NCI-H748 treated with DMSO at 0.1 percent for 48 hours (cell line): ENCODE results near the gene CYCS.

ENCODE experiments used
- DNase-seq: peaks from one replicate; lab custom pipeline; 2025; lab: John Stamatoyannopoulos, UW

CYCS gene

GRCh38 chr7:25125137-25125946 lies at the start of gene CYCS:
Gene CYCS (minus strand): TSS chr7:25125260. CDS start chr7:25124119, 1,141 bp downstream.
- peak; percentile 98 for DNase-seq

DNA sequence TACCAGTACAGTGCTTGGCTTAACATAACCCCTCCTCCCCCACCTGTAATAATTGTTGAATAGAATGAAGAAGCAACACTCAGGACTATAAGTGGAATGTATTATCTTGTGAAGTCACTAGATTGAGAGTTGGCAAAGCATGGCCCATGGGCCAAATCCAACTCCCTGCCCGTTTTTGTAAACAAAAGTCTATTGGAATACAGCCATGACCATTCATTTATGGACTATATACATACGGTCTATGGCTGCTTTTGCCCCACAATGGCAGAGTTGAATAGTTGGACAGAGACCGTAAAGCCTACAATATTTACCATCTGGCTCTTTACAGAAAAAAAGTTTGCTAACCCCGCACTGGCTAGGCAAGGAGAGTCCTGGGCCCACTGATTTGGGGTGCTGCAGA lies 48.1 kb upstream of the CYCS start:
- no peak for DNase-seq

GRCh38 chr7:25171516-25171915 lies 46.5 kb upstream of the CYCS start:
- DNase-seq, result no peak

DNA sequence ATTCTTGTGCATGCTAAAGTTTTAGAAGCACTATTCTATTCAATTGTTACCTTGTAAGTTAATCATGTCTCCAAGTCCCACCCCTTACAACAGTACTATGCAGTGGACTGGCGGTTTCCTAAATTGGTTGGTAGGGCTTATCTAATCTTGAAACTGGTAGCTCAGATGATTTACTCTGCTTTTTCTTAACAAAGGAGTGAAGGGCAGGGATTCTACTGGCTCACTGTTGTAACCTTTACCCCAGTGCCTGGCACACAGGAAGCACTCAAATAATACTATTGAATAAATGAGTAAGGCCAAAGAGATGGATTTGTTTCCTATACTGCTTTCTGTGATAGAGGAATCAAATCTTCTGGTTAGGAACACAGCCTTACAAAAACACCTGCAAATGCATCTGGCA lies 46.0 kb upstream of the CYCS start:
- DNase-seq, result no peak

DNA sequence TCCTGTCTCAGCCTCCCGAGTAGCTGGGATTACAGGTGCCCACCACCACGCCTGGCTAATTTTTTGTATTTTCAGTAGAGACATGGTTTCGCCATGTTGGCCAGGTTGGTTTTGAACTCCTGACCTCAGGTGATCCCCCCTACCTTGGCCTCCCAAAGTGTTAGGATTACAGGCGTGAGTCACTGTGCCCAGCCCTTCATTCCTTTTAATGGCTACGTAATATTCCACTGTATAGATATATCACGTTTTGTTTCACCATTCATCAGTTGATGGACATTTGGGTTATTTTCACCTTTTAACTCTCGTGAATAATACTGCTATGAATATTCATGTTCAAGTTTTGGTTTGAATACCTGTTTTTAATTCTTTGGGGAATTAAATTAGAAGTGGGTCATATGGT lies 44.6 kb upstream of the CYCS start:
- DNase-seq, result no peak

DNA sequence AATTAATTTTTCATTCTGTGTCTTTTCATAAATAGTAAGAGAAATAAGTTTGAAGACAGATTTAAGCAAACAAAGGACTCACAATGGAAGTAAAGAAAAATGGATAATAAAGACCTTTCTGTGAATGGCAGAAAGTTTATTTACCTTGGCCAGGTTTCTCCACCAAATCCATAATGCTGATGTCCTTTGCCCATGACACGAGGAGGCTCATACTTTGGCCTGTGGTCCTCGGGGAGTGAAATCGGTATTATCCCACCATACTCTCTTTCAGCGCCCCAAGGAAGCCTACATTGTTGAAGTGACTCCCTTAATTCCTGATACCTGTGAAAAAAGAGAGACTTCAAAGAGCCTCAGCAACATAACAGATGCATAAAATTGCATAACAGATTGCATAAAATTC lies 43.1 kb upstream of the CYCS start:
- no peak for DNase-seq

- DNase-seq, result peak; percentile 40
Observed at GRCh38 chr7:25167262-25167843, 42.3 kb upstream of the CYCS start.

DNA sequence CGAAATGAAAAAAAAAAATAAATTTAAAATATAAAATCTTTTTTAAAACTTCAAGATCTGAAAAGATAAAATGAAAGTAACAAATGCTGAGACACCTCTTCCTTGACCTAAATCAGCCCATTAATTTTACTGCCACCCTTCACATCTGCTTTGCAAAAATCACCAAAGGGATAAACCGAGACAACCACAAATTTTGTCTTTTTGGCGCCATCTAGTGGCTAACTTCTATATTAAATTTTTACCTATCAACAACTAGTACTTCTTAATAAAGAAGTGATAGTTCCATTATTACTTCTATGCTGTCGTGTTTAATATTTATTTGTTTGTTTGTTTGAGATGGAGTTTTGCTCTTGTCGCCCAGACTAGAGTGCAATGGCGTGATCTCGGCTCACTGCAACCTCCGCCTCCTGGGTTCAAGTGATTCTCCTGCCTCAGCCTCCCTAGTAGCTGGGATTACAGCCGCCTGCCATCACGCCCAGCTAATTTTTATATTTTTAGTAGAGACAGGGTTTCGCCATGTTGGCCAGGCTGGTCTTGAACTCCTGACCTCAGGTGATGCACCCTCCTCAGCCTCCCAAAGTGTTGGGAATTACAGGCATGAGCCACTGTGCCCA lies 35.0 kb upstream of the CYCS start:
- peak; percentile 12 for DNase-seq

DNA sequence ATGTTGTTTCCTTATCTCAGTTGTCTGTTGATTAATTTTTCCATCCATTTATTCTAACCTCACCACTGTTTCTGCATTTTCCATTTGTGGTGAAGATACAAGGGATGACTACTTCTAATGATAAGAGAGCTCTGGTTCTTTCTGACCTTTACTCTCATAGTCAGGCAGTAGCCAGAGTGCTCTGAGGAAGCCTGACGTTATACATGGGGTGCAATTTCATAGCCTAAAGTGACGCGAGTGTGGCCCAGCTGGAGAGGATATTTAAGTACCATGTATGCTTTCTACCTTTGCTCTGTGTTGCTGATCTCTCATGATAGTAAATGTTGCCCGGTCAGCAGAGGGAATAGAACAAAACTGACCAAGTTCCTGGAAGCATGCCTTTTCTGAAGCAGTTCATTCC lies 33.9 kb upstream of the CYCS start:
- no peak for DNase-seq

DNA sequence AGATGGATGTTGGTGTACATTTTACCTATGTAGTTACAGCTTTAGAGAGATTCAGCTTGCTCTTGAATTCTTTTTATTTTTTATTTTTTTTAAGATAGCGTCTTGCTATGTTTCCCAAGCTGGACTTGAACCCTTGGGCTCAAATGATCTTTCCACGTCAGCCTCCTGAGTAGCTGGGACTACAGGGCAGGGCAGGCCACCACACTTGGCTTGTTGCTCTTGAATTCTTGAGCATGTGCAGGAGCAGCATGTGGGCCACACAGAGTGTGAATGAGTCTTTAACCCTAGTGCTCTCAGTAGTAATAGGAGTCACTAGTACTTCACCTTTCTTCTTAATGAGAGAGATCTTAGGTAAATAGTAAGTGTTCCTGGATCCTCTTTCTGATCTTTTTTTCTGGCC lies 26.7 kb upstream of the CYCS start:
- no peak for DNase-seq

- DNase-seq, result no peak
Observed at GRCh38 chr7:25149836-25150235, 24.8 kb upstream of the CYCS start.

DNA sequence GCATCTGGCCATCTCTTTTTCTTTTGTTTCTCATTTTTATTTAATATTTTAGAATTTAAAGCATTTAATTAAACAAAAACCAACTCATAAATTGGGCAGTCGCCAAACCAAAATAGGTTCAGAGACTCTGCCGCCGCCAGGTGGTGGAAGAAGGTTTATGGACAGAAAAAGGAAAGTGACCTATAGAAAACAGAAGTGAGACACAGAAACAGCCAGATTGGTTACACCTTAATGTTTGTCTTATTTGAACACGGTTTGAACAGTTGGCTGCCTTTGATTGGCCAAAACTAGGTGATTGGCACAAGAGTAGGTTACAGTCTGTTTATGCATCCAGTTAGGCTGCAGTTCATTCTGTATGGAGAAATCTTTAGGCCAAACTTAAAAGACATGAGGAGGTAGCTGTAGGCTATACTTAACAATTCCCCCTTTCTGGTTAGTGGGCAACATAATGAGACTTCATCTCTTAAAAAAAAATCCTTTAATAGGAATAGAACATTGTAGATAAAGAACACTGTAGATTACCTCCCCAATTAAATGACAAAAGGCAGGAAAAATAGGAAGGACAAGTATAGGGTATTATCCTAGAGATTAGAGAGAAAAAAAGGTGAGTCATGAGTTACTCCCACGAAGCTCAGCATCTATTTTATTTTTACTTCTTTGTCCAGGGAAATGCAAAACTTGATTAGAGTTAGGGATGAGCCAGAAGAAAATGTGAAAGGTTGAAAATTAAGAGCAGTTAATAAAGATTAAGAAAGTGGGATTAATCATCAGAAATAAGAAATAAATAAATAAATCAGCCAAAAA lies 23.9 kb upstream of the CYCS start:
- DNase-seq, result no peak

DNA sequence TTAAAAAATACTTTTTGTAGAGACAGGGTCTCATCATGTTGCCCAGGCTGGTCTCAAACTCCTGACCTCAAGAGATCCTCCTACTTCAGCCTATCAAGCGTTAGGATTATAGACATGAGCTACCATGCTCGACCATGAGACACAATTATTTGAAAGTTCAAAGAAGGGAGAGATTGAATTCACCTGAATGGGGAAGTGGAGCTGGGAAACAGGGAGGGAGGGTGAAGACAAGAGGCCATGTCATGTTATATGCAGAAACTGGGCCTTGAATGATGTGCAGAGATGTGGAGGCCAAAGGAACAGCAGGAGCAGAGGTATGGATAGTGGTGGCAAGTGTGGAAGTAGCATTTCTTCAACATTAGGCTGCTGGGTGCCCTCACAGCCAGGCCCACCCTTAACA lies 18.7 kb upstream of the CYCS start:
- DNase-seq, result no peak

DNA sequence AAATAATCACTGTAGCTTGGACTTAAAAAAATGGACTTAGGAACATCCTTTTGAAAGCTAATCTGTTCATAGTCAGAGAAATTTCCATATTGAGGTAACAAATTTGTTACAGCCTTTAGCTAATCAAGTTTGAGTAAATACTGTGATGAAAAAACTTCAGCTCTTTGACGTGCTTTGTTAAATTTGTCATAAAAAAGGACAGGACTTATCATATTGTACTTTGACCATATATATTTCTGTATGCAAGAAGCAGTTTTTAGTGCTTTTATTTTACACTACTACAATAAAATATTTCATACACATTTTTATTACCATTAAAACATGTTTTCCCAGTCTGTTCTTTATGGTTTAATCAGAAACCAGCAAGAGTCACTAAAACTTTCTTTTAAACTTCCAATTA lies 14.5 kb upstream of the CYCS start:
- no peak for DNase-seq

DNA sequence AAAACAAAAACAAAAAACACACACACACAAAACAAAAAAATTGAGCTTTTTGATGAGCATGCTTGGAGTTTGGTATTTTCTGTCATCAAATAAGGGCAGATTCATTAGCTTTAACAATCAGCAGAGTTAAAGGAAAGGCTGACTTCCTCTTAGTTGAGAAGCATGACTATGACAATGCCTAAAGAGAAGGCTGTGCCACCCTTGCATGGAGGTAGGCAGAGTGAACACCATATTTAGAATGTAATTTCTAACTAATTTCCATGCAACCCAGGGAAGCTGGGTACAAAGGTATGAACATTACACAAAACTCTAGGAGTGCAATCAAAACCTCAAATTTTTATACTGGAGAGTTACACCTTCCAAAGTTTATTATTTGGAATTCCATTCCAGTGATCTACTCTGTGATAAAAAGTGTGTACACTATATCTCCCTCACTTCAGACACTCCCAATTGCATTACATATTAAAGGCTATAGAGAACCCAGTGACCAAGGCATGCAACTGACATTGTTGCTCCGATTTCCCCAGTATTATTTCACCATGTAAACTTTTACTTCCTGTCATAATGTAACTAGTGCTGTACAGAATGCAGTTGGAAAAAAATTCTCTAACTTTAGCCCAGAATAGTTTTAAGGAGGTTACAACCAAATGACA lies 9.4 kb upstream of the CYCS start:
- no peak for DNase-seq

GRCh38 chr7:25132430-25132829 lies 7.4 kb upstream of the CYCS start:
- DNase-seq, result no peak

- DNase-seq, result no peak
Observed at GRCh38 chr7:25126751-25127150, 1.7 kb upstream of the CYCS start.

DNA sequence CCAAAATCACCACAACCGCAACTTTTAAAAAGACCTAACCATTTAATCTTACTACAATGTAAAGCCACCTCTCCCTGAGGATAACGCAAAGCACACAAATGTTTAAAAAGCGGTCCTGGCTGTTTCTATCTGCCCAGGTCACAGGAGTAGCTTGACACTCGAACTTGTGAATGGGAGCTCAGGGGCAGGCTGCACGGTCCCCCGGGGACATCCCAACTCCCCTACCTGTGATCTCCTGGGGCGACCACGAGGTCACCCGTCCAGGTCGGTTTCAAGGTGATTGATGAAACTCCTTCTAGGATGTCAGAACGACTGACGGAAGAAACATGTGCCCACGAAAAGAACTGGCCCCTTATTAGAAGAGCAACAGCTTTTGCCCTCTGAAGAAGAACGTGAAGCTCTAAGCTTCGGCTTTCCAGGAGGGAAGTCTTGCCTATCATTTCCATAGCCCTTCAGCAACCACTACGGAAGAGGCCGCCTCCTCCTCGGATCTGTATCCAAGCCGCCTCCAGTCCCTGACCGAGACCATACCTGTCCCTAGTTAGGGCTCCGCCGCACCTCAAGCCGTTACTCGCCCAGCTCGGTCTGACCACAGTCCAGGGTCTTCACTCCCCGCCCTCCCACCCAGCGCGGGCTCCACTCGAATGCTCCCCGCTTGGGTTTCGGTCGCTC lies 459 bp downstream of the CYCS start:
- no peak for DNase-seq

GRCh38 chr7:25122373-25122772 lies 2.7 kb downstream of the CYCS start:
- no peak for DNase-seq

DNA sequence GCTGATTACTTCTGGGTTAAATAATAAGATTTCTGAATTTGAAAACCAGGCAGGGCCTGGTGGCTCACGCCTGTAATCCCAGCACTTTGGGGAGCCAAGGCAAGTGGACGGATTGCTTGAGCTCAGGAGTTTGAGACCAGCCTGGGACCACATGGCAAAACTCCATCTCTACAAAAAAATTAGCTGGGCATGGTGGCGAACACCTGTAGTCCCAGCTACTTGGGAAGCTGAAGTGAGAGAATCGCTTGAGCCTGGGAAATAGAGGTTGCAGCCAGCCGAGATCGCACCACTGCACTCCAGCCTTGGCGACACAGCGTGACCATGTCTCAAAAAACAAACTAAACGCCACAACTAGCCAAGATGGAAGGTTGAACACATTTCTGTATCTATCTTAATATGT lies 3.5 kb downstream of the CYCS start:
- no peak for DNase-seq

GRCh38 chr7:25119102-25119501 lies 6.0 kb downstream of the CYCS start:
- DNase-seq, result no peak
